Lower lobe of right lung (tissue), 2 donors: Measurements from ENCODE around the gene MACROD2. TPM values are rescaled to one million over a fixed set of nuclear protein-coding genes. Genes with fewer than 3 reads are reported as not detected.

Experiments
- ATAC-seq, 2 donors: fragments of 200-7000 bp; cut with Tn5 transposase; one replicate each; pipeline ENCODE4 v1.9.1; 2020 to 2022; ENCODE audit warnings: mild to moderate bottlenecking in 2 of 2, moderate library complexity in 2 of 2
- DNase-seq: peaks from one replicate; pipeline ENCODE4 v3.0.0-alpha.2; 2020
- H3K27ac ChIP-seq: fragments of 200-600 bp; one replicate; pipeline ENCODE4 v1.8.0; 2022
- H3K27me3 ChIP-seq: fragments of 200-600 bp; one replicate; pipeline ENCODE4 v1.8.0; 2022; ENCODE audit warnings: low read depth
- H3K36me3 ChIP-seq: fragments of 200-600 bp; one replicate; pipeline ENCODE4 v1.8.0; 2022; ENCODE audit warnings: mild to moderate bottlenecking
- H3K4me1 ChIP-seq: fragments of 200-600 bp; one replicate; pipeline ENCODE4 v1.8.0; 2022
- H3K4me3 ChIP-seq: fragments of 200-600 bp; one replicate; pipeline ENCODE4 v1.8.0; 2022; ENCODE audit warnings: mild to moderate bottlenecking
- H3K9me3 ChIP-seq: fragments of 200-600 bp; one replicate; pipeline ENCODE4 v1.8.0; 2022
- intact Hi-C: fragments of 100-400 bp; cut with DNase I; formaldehyde crosslinking; loops from one replicate; pipeline ENCODE4 v1.11.0; 2022
- total RNA-seq: library from RNA; stranded (reverse); fragmentation: NEBNext Ultra II Directional; extraction: Animal tissue kit (Norgen Biotek cat#: 25700); gene quantifications from one replicate; pipeline ENCODE4 v1.2.1, GENCODE V29; 2021
- TF ChIP-seq, protein P1 (sequence below): fragments of 200-600 bp; IDR thresholded peaks from one replicate; pipeline ENCODE4 v1.8.0; 2022; ENCODE audit warnings: antibody characterized with exemption, mild to moderate bottlenecking
- donor health status: DM: no; HTN: yes; CAD: no; lungs with severe emphysema.

The MACROD2 gene
- total RNA-seq, 1 donor from 2014 or later, result 73.0 TPM

- Histone ChIP-seq H3K4me3 (no peak overlapping the region), H3K27ac (no peak overlapping the region), H3K4me1 (no peaks in the 10 kb centered on the region), H3K36me3 (no peaks in the 10 kb centered on the region), H3K9me3 (no peaks in the 10 kb centered on the region), H3K27me3 (no peaks in the 10 kb centered on the region)
- ATAC-seq (no peak), DNase-seq (no peak)
- TF ChIP-seq, protein P1, sequence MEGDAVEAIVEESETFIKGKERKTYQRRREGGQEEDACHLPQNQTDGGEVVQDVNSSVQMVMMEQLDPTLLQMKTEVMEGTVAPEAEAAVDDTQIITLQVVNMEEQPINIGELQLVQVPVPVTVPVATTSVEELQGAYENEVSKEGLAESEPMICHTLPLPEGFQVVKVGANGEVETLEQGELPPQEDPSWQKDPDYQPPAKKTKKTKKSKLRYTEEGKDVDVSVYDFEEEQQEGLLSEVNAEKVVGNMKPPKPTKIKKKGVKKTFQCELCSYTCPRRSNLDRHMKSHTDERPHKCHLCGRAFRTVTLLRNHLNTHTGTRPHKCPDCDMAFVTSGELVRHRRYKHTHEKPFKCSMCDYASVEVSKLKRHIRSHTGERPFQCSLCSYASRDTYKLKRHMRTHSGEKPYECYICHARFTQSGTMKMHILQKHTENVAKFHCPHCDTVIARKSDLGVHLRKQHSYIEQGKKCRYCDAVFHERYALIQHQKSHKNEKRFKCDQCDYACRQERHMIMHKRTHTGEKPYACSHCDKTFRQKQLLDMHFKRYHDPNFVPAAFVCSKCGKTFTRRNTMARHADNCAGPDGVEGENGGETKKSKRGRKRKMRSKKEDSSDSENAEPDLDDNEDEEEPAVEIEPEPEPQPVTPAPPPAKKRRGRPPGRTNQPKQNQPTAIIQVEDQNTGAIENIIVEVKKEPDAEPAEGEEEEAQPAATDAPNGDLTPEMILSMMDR, result no peak
- intact Hi-C loops, result no loop called here
Observed at GRCh38 chr20:15603506-15603905, 1608.2 kb downstream of the MACROD2 start.

GRCh38 chr20:15603978-15604805 is 1608.9 kb downstream of the MACROD2 start:
- TF ChIP-seq, protein P1, result no peak
- DNase-seq, result no peak
- H3K4me1 ChIP-seq, result no peaks in the 10 kb centered on the region
- H3K36me3 ChIP-seq, result no peaks in the 10 kb centered on the region
- no peaks in the 10 kb centered on the region for H3K27me3 ChIP-seq
- H3K4me3 ChIP-seq, result no peak overlapping the region
- no peak overlapping the region for H3K27ac ChIP-seq
- no peak for ATAC-seq
- H3K9me3 ChIP-seq, result no peaks in the 10 kb centered on the region
- intact Hi-C loops, result no loop called here

GRCh38 chr20:15609921-15610320 is 1614.6 kb downstream of the MACROD2 start:
- ATAC-seq (peak; percentile 49 to 67), DNase-seq (no peak)
- H3K9me3 ChIP-seq, result no peaks in the 10 kb centered on the region
- intact Hi-C loops, result no loop called here
- TF ChIP-seq, protein P1, result no peak
- H3K27me3 ChIP-seq, result no peaks in the 10 kb centered on the region
- H3K4me3 ChIP-seq, result no peak overlapping the region
- peaks cover 16% of the 10 kb centered on the region for H3K4me1 ChIP-seq
- peak overlapping the region; percentile 24 for H3K27ac ChIP-seq
- H3K36me3 ChIP-seq, result no peaks in the 10 kb centered on the region

- Histone ChIP-seq H3K4me1 (peaks cover 16% of the 10 kb centered on the region), H3K36me3 (no peaks in the 10 kb centered on the region), H3K27me3 (no peaks in the 10 kb centered on the region), H3K27ac (no peak overlapping the region), H3K4me3 (no peak overlapping the region), H3K9me3 (no peaks in the 10 kb centered on the region)
- intact Hi-C loops, result no loop called here
- TF ChIP-seq, protein P1, result no peak
- no peak for DNase-seq
- no peak for ATAC-seq
Observed at GRCh38 chr20:15610787-15611186, 1615.5 kb downstream of the MACROD2 start.

- Histone ChIP-seq H3K4me3 (no peak overlapping the region), H3K36me3 (no peaks in the 10 kb centered on the region), H3K9me3 (no peaks in the 10 kb centered on the region), H3K27ac (no peak overlapping the region), H3K4me1 (peaks cover 16% of the 10 kb centered on the region), H3K27me3 (no peaks in the 10 kb centered on the region)
- intact Hi-C loops, result no loop called here
- no peak for ATAC-seq
- DNase-seq, result no peak
- TF ChIP-seq, protein P1, result no peak
Observed at GRCh38 chr20:15611541-15611940, 1616.2 kb downstream of the MACROD2 start.
